ENCODE data around the gene C1D. TPM values are rescaled to one million over a fixed set of nuclear protein-coding genes. Genes with fewer than 3 reads are reported as not detected.

C1D gene
- total RNA-seq, 1 donor from 2014 or later: 20.9 TPM

DNA sequence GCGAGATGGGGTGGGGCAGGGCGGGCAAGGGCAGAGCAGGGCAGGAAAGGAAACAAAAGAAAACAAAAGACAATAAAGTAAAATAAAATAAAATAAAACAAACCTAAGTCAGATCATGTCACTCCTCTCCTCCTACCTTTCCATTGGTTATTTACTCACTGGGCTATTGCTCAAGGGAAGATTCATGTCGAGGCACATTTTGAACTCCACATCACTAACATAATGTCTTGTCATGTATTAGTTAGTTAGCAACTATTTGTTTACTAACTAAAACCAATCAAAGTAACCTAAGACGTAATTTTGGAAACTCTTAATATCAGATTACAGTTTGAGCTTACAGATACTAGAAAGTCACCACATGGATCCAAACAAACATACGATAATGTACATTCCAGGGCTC lies 2.2 kb downstream of the C1D start:
- Mint-ChIP-seq H3K27ac (ENCODE audit: unreplicated experiment) (no peak overlapping the region), H3K36me3 (ENCODE audit: low read depth, unreplicated experiment) (no peaks in the 10 kb centered on the region), H3K4me1 (ENCODE audit: unreplicated experiment) (peaks cover 8% of the 10 kb centered on the region), H3K4me3 (ENCODE audit: unreplicated experiment) (no peak overlapping the region), H3K9me3 (ENCODE audit: unreplicated experiment) (no peaks in the 10 kb centered on the region), H3K27me3 (ENCODE audit: unreplicated experiment) (peaks cover 1% of the 10 kb centered on the region)
- TF ChIP-seq, protein P1, sequence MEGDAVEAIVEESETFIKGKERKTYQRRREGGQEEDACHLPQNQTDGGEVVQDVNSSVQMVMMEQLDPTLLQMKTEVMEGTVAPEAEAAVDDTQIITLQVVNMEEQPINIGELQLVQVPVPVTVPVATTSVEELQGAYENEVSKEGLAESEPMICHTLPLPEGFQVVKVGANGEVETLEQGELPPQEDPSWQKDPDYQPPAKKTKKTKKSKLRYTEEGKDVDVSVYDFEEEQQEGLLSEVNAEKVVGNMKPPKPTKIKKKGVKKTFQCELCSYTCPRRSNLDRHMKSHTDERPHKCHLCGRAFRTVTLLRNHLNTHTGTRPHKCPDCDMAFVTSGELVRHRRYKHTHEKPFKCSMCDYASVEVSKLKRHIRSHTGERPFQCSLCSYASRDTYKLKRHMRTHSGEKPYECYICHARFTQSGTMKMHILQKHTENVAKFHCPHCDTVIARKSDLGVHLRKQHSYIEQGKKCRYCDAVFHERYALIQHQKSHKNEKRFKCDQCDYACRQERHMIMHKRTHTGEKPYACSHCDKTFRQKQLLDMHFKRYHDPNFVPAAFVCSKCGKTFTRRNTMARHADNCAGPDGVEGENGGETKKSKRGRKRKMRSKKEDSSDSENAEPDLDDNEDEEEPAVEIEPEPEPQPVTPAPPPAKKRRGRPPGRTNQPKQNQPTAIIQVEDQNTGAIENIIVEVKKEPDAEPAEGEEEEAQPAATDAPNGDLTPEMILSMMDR (IDR thresholded peaks at IDR 0.05; ENCODE audit: unreplicated experiment): no peak
- no peak for DNase-seq (ENCODE audit: low spot score)

DNA sequence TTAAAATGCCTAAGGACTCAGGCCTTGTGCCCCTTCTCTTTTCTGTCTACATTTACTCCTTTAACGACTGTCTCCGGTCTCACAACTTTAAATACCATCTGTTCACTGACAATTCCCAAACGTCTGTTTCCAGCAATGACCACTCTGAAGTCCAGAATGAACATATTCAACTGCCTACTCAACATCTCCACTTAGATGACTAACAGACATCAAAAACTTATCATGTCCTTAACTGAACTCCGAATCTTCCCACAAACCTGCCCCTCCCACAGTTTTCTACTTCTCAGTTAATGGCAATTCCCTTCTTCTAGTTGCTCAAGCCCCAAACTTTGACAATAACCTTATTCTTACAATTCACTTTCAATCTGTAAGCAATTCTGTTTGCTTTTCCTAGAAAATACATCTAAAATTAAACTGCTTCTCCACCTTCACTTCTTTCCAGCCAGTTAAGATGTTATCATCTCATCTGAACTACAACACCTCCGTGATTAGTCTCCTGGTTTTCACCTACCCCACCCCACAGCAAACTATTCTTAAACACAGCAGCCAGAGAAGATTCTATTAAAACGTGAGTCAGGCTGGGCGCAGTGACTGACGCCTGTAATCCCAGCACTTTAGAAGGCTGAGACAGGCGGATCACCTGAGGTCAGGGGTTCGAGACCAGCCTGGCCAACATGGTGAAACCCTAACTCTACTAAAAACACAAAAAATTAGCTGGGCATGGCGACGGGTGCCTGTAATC lies 2.8 kb downstream of the C1D start:
- Mint-ChIP-seq H3K9me3 (ENCODE audit: unreplicated experiment) (no peaks in the 10 kb centered on the region), H3K4me1 (ENCODE audit: unreplicated experiment) (peaks cover 8% of the 10 kb centered on the region), H3K4me3 (ENCODE audit: unreplicated experiment) (peak overlapping the region; percentile 12), H3K36me3 (ENCODE audit: low read depth, unreplicated experiment) (no peaks in the 10 kb centered on the region), H3K27me3 (ENCODE audit: unreplicated experiment) (peaks cover 1% of the 10 kb centered on the region), H3K27ac (ENCODE audit: unreplicated experiment) (no peak overlapping the region)
- DNase-seq (ENCODE audit: low spot score): no peak
- TF ChIP-seq, protein P1 (IDR thresholded peaks at IDR 0.05; ENCODE audit: unreplicated experiment): no peak

DNA sequence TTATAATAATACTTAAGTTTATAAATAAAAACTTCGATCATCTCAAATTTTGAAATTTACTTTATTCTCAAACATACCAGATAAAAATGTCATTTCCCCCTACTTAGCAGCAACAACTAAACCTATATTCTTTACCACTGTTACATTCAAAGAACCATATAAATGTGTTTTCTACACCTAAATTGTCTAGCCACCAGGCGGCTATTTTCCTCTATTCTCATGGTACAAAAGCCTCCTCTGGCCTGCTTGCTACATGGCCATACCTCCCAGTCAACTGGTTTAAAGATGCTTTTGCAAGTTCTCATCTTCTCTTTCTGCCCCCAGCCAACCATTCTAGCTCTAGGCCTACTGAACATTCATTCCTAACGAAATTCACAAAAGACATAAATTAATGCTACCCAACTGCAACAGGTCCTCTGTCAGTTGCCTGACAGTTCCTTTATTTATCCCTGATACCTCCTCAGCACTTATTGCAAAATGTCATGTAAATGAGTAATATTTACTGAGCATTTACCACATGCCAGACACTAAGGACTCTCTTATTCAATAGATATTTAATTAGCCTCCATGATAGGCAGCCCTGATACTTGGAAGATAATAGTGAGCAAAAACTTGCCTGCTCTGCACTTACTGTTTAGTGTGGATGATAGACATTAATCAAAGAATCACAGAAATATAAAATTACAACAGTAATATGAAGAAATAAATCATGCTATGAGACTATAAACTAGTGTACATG lies 5.0 kb downstream of the C1D start:
- Mint-ChIP-seq H3K4me1 (ENCODE audit: unreplicated experiment) (peaks cover 8% of the 10 kb centered on the region), H3K4me3 (ENCODE audit: unreplicated experiment) (no peak overlapping the region), H3K27ac (ENCODE audit: unreplicated experiment) (no peak overlapping the region), H3K27me3 (ENCODE audit: unreplicated experiment) (no peaks in the 10 kb centered on the region), H3K9me3 (ENCODE audit: unreplicated experiment) (no peaks in the 10 kb centered on the region), H3K36me3 (ENCODE audit: low read depth, unreplicated experiment) (no peaks in the 10 kb centered on the region)
- no peak for DNase-seq (ENCODE audit: low spot score)
- TF ChIP-seq, protein P1 (IDR thresholded peaks at IDR 0.05; ENCODE audit: unreplicated experiment): no peak

DNA sequence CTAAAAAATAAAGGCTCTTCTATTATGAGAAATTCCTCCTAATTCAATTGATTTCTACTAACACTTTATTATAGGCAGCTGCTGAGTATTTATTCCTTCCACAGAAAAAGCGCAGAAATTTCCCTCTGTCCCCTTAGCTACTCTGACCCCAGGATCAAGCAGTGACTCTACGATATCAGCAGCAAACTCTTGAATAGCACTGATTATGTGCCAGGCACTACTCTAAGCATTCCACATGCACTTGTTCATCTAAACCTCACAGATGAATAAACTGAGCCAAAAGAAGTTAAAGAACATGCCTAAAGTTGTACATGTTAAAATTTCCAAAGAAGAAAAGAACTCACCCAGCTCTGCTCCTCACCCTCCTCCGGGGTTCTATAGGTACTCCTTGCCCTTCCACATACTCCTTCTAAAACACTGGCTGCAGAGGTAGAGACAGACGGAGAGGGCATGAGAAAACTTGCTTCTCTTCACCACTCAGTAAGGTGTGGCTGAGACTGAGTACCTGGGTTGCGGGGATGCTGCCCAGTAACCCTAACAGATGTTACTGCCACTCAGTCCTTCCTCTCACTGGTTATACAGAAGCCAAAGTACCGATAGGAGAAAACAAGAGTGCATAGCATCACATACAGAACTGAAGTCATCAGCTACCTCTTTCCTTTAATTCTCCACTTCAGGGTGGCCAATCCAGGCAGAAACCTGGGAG lies 9.9 kb downstream of the C1D start:
- DNase-seq (ENCODE audit: low spot score): no peak
- Mint-ChIP-seq H3K27ac (ENCODE audit: unreplicated experiment) (no peak overlapping the region), H3K9me3 (ENCODE audit: unreplicated experiment) (no peaks in the 10 kb centered on the region), H3K4me1 (ENCODE audit: unreplicated experiment) (peaks cover 8% of the 10 kb centered on the region), H3K4me3 (ENCODE audit: unreplicated experiment) (no peak overlapping the region), H3K36me3 (ENCODE audit: low read depth, unreplicated experiment) (no peaks in the 10 kb centered on the region), H3K27me3 (ENCODE audit: unreplicated experiment) (no peaks in the 10 kb centered on the region)
- TF ChIP-seq, protein P1 (IDR thresholded peaks at IDR 0.05; ENCODE audit: unreplicated experiment): no peak

All from endothelial cell (in vitro differentiated cells).